Liver (tissue), 9 donors: ENCODE data around the gene UBL4B. TPM values are rescaled to one million over a fixed set of nuclear protein-coding genes. Genes with fewer than 3 reads are reported as not detected.
A peak's percentile ranks its signal among the peaks of the same experiment; 100 is the strongest.

Experiments used
- DNase-seq: peaks from one replicate; pipeline ENCODE4 v3.0.0-alpha.2; 2017; ENCODE audit warnings: low spot score
- H3K27ac ChIP-seq, 2 donors: one replicate each; pipeline ENCODE4 v1.7.0; 2013; ENCODE audit warnings: inconsistent platforms in 2 of 2, low read length in 2 of 2, control low read depth in 1 of 2, low read depth in 1 of 2, mild to moderate bottlenecking in 1 of 2
- H3K27me3 ChIP-seq, 4 donors: one replicate each; pipeline versions ENCODE4 v1.6.1 to v1.7.0; 2013; ENCODE audit warnings: low read length in 3 of 4, inconsistent platforms in 1 of 4, mild to moderate bottlenecking in 1 of 4, moderate library complexity in 1 of 4; ENCODE audit not compliant: control insufficient read depth in 4 of 4, insufficient read depth in 4 of 4
- H3K36me3 ChIP-seq, 4 donors: one replicate each; pipeline versions ENCODE4 v1.6.1 to v1.7.0; 2013; ENCODE audit warnings: low read length in 3 of 4, mild to moderate bottlenecking in 3 of 4, low read depth in 1 of 4, moderate library complexity in 1 of 4; ENCODE audit not compliant: control insufficient read depth in 4 of 4, insufficient read depth in 3 of 4
- H3K4me1 ChIP-seq, 4 donors: one replicate each; pipeline versions ENCODE4 v1.6.1 to v1.7.0; 2013; ENCODE audit warnings: low read length in 3 of 4, mild to moderate bottlenecking in 3 of 4, moderate library complexity in 1 of 4; ENCODE audit not compliant: control insufficient read depth in 4 of 4, insufficient read depth in 4 of 4
- H3K4me3 ChIP-seq, 3 donors: one replicate each; pipeline versions ENCODE4 v1.6.1 to v1.7.0; 2013; ENCODE audit warnings: low read length in 3 of 3, control low read depth in 1 of 3, low read depth in 1 of 3, mild to moderate bottlenecking in 1 of 3
- H3K9ac ChIP-seq, 2 donors: one replicate each; pipeline ENCODE4 v1.7.0; 2013; ENCODE audit warnings: low read length in 2 of 2, mild to moderate bottlenecking in 2 of 2, moderate library complexity in 2 of 2, control low read depth in 1 of 2, low read depth in 1 of 2
- H3K9me3 ChIP-seq, 4 donors: one replicate each; pipeline versions ENCODE4 v1.6.1 to v1.7.0; 2013; ENCODE audit warnings: low read length in 3 of 4; ENCODE audit not compliant: control insufficient read depth in 4 of 4
- EGR1 ChIP-seq, 2 donors: IDR thresholded peaks; 2 replicates each; pipeline ENCODE4 v1.6.1; 2016 to 2018; ENCODE audit warnings: antibody characterized with exemption in 2 of 2, low read depth in 2 of 2
- FOXA2 ChIP-seq: IDR thresholded peaks from 2 replicates; pipeline ENCODE4 v1.6.1; 2016; ENCODE audit warnings: antibody characterized with exemption
- HNF4A ChIP-seq, 2 donors: conservative IDR thresholded peaks; 2 replicates each; pipeline ENCODE4 v1.6.1; 2016; ENCODE audit warnings: antibody characterized with exemption in 2 of 2, mild to moderate bottlenecking in 2 of 2
- HNF4G ChIP-seq: IDR thresholded peaks from 2 replicates; pipeline ENCODE4 v1.6.1; 2016; ENCODE audit warnings: antibody characterized with exemption
- NR2F2 ChIP-seq: IDR thresholded peaks from 2 replicates; pipeline ENCODE4 v1.6.1; 2016; ENCODE audit warnings: antibody characterized with exemption
- RAD21 ChIP-seq, 2 donors: IDR thresholded peaks; 2 replicates each; pipeline ENCODE4 v1.6.1; 2016; ENCODE audit warnings: antibody characterized with exemption in 2 of 2, mild to moderate bottlenecking in 2 of 2
- REST ChIP-seq: IDR thresholded peaks from 2 replicates; pipeline ENCODE4 v1.6.1; 2016; ENCODE audit warnings: antibody characterized with exemption, mild to moderate bottlenecking
- RXRA ChIP-seq, 2 donors: IDR thresholded peaks; 2 replicates each; pipeline ENCODE4 v1.6.1; 2017 to 2018; ENCODE audit warnings: antibody characterized with exemption in 2 of 2, mild to moderate bottlenecking in 1 of 2
- SP1 ChIP-seq: IDR thresholded peaks from 2 replicates; pipeline ENCODE4 v1.6.1; 2018; ENCODE audit warnings: antibody characterized with exemption, mild to moderate bottlenecking
- TAF1 ChIP-seq: conservative IDR thresholded peaks from 2 replicates; pipeline ENCODE4 v1.6.1; 2016; ENCODE audit warnings: antibody characterized with exemption, mild to moderate bottlenecking
- YY1 ChIP-seq: IDR thresholded peaks from 2 replicates; pipeline ENCODE4 v1.6.1; 2016; ENCODE audit warnings: antibody characterized with exemption, mild to moderate bottlenecking
- WGBS: extraction: QIAGEN DNeasy Blood & Tissue Kit; methylation state at CpG from one replicate; pipeline ENCODE4 v1.1.7; 2013; 5-methylcytosine and 5-hydroxymethylcytosine counted together
- polyA plus RNA-seq, 2 donors: library from polyadenylated mRNA; stranded (reverse) in 1 of 2; unstranded in 1 of 2; fragments of 200-250 nt in 1 of 2; fragments of >200 nt in 1 of 2; fragmentation: Nextera tagmentation in 1 of 2; extraction: Ambion mirVana in 1 of 2; gene quantifications; one replicate each; pipeline versions ENCODE4 v1.2.1 to v1.2.3, GENCODE V29; 2013 to 2015
- total RNA-seq, 2 donors: library from RNA; depleted of rRNA; stranded (reverse); fragments of >200 nt; gene quantifications; one replicate each; pipeline ENCODE4 v1.2.3, GENCODE V29; 2014
- TF ChIP-seq, protein P1 (sequence below): IDR thresholded peaks from 2 replicates; pipeline ENCODE4 v1.6.1; 2016; ENCODE audit warnings: antibody characterized with exemption
- TF ChIP-seq, protein P2 (sequence below): fragments of 150-350 bp; IDR thresholded peaks from 2 replicates; pipeline ENCODE4 v1.5.1; 2017; ENCODE audit warnings: improper control_type of control experiment, low read depth, low read length; ENCODE audit not compliant: missing input control
- TF ChIP-seq, protein P3 (sequence below): IDR thresholded peaks from 2 replicates; pipeline ENCODE4 v1.6.1; 2016; ENCODE audit warnings: antibody characterized with exemption
- TF ChIP-seq, protein P4 (sequence below): IDR thresholded peaks from 2 replicates; pipeline ENCODE4 v1.6.1; 2016; ENCODE audit warnings: antibody characterized with exemption
- donor health status: healthy.
- donor health status: healthy.
- donor health status: healthy.
- donor health status: healthy.
- donor health status: healthy.

UBL4B gene
- total and polyA plus RNA-seq, 4 donors = not detected

- Histone ChIP-seq H3K4me3 (no peak overlapping the region), H3K9ac (no peak overlapping the region), H3K27ac (no peak overlapping the region), H3K4me1 (peaks cover 3 to 29% (median 23%) of the 10 kb centered on the region in 4 donors), H3K36me3 (no peaks in the 10 kb centered on the region), H3K9me3 (no peaks in the 10 kb centered on the region), H3K27me3 (peaks cover 0 to 1% (median 0%) of the 10 kb centered on the region in 4 donors)
- TF ChIP-seq EGR1 (IDR thresholded peaks at IDR 0.05; ENCODE audit: low read depth in 2 of 2) (no peak), TAF1 (no peak), SP1 (no peak), YY1 (no peak), FOXA2 (no peak), RXRA (IDR thresholded peaks at IDR 0.05) (no peak), HNF4A (conservative IDR thresholded peaks at IDR 0.05) (no peak), HNF4G (no peak), REST (no peak), RAD21 (IDR thresholded peaks at IDR 0.05) (peak; percentile 74 to 83), NR2F2 (no peak)
- TF ChIP-seq, protein P1, sequence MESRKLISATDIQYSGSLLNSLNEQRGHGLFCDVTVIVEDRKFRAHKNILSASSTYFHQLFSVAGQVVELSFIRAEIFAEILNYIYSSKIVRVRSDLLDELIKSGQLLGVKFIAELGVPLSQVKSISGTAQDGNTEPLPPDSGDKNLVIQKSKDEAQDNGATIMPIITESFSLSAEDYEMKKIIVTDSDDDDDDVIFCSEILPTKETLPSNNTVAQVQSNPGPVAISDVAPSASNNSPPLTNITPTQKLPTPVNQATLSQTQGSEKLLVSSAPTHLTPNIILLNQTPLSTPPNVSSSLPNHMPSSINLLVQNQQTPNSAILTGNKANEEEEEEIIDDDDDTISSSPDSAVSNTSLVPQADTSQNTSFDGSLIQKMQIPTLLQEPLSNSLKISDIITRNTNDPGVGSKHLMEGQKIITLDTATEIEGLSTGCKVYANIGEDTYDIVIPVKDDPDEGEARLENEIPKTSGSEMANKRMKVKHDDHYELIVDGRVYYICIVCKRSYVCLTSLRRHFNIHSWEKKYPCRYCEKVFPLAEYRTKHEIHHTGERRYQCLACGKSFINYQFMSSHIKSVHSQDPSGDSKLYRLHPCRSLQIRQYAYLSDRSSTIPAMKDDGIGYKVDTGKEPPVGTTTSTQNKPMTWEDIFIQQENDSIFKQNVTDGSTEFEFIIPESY = no peak
- TF ChIP-seq, protein P2, sequence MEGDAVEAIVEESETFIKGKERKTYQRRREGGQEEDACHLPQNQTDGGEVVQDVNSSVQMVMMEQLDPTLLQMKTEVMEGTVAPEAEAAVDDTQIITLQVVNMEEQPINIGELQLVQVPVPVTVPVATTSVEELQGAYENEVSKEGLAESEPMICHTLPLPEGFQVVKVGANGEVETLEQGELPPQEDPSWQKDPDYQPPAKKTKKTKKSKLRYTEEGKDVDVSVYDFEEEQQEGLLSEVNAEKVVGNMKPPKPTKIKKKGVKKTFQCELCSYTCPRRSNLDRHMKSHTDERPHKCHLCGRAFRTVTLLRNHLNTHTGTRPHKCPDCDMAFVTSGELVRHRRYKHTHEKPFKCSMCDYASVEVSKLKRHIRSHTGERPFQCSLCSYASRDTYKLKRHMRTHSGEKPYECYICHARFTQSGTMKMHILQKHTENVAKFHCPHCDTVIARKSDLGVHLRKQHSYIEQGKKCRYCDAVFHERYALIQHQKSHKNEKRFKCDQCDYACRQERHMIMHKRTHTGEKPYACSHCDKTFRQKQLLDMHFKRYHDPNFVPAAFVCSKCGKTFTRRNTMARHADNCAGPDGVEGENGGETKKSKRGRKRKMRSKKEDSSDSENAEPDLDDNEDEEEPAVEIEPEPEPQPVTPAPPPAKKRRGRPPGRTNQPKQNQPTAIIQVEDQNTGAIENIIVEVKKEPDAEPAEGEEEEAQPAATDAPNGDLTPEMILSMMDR = peak; percentile 73
- TF ChIP-seq, protein P3, sequence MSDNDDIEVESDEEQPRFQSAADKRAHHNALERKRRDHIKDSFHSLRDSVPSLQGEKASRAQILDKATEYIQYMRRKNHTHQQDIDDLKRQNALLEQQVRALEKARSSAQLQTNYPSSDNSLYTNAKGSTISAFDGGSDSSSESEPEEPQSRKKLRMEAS = no peak
- TF ChIP-seq, protein P4, sequence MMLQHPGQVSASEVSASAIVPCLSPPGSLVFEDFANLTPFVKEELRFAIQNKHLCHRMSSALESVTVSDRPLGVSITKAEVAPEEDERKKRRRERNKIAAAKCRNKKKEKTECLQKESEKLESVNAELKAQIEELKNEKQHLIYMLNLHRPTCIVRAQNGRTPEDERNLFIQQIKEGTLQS = no peak
- 46% methylated on average over 15 of the region's 15 CpGs for WGBS
- DNase-seq = no peak
These were observed 24.2 kb upstream of the UBL4B start for GRCh38 chr1:110087812-110088738.
